Endometrial microvascular endothelial cells (primary cell): ENCODE measurements around the gene ANKRD11. TPM values are rescaled to one million over a fixed set of nuclear protein-coding genes. Genes with fewer than 3 reads are reported as not detected.

ENCODE experiments used
- in situ Hi-C: cut with HindIII; loops from 2 replicates; pipeline ENCODE4 v1.10.0; 2017; ENCODE audit warnings: low sequenced_read_pairs, low pct_unique_long_range_greater_than_20kb; ENCODE audit errors: inconsistent ontology term
- total RNA-seq: library from RNA; depleted of rRNA; stranded (reverse); fragments of >200 nt; gene quantifications from one replicate; pipeline ENCODE4 v1.2.3, GENCODE V29; 2015; ENCODE audit errors: inconsistent ontology term

The ANKRD11 gene
- total RNA-seq, 1 donor from 2014 or later = 72.5 TPM

DNA sequence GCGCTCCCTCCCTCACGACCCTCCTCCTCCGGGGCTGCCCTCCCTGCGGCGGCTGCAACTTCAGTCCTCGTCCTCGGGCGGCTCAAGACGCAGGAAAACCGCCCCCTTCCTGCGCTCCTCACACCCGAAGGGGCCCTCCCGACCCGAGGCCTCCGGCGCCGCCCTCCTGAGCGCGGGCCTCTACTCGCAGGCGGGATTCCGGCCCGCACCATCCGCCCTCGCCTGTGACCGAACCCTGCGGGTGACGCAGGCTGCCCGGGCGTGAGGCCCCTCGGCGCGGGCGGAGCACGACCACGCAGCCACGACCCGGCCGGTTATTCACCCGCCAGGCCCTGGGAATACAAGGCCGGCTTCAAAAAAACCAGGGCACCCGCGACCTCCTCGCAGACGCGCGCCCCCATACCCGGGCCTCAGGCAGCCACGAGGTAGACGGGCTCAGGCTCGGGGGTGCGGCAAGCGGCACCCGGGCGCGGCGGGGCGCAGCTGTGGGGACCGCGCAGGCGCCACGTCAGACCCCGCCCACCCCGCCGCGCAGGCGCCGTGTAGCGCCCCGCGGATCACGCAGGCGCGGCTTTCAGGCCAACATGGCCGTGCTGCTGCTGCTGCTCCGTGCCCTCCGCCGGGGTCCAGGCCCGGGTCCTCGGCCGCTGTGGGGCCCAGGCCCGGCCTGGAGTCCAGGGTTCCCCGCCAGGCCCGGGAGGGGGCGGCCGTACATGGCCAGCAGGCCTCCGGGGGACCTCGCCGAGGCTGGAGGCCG, 17.7 kb upstream of the ANKRD11 start, which contains the start of gene SPG7:
Gene SPG7 (plus strand): TSS at position 570 of the 757 bp plus-strand sequence. CDS start 15 bp downstream, at position 585.
- in situ Hi-C loops = loop anchor here (10.0 kb wide), 1 partner anchor 203 kb away; no protein-coding TSS in a partner anchor

- in situ Hi-C loops = loop anchor here (10.0 kb wide), 1 partner anchor 203 kb away; no protein-coding TSS in a partner anchor
Measured at GRCh38 chr16:89507214-89507833, 17.0 kb upstream of the ANKRD11 start.

DNA sequence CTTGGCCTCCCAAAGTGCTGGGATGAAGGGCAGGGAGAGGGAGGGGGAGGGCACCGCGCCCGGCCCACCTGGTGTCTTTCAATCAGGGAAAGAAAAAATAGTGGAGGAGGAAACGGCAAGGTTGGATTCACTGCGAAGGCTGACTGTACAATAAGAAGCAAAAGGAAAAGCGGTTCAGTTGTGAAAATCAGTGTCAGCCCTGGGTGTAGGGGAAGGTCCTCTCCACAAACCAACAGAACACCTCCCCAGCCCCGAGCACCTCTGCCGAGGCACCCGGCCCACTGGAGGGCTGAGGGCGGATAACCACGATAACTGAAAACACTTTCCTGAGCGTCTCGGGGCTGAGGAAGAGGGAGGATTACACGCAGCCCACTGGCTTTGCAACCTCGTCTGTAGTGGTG, 16.4 kb upstream of the ANKRD11 start:
- in situ Hi-C loops = loop anchor here (10.0 kb wide), 1 partner anchor 202 kb away; no protein-coding TSS in a partner anchor

DNA sequence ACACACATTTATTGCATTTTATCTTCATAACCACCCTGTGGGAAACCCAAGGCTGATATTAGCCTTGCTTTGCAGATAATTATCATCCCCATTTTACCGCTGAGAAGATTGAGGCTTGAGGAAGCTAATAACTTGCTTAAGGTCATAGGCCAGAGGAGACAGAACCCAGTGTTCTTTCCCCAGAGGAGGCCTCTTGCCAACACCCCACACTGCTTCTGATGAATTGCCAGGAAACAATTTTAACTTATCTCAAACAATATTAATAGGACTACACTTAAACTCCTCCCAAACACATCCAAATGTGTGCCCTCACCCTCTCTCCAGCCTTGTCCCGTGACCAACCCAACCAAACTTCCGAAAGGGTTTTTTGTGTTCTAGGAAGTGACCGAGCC, 15.7 kb upstream of the ANKRD11 start:
- in situ Hi-C loops = loop anchor here (10.0 kb wide), 1 partner anchor 201 kb away; no protein-coding TSS in a partner anchor

GRCh38 chr16:89505204-89506112, 15.1 kb upstream of the ANKRD11 start:
- in situ Hi-C loops = loop anchor here (10.0 kb wide), 1 partner anchor 201 kb away; no protein-coding TSS in a partner anchor

DNA sequence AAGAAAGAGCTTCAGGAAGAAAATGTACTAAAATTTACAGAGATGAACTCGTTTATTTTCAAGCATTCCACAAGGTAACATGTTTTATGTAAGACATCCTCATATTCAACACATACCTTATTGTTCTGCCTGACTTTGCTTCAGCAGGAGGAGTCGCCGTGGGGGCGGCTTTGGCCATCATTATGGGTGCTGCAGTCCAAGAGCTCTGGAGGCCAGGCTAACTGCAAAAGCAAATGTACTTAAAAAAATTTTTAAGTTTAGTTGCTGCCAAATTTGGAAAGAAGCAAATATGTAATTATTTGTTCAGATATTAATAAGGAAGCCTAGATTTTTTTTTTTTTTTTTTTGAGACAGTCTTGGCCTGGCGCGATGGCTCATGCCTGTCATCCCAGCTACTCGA, 13.7 kb upstream of the ANKRD11 start:
- in situ Hi-C loops = loop anchor here (10.0 kb wide), 1 partner anchor 199 kb away; no protein-coding TSS in a partner anchor

- in situ Hi-C loops = loop anchor here (10.0 kb wide), 1 partner anchor 197 kb away; no protein-coding TSS in a partner anchor
Measured at GRCh38 chr16:89502081-89502843, 11.9 kb upstream of the ANKRD11 start.

DNA sequence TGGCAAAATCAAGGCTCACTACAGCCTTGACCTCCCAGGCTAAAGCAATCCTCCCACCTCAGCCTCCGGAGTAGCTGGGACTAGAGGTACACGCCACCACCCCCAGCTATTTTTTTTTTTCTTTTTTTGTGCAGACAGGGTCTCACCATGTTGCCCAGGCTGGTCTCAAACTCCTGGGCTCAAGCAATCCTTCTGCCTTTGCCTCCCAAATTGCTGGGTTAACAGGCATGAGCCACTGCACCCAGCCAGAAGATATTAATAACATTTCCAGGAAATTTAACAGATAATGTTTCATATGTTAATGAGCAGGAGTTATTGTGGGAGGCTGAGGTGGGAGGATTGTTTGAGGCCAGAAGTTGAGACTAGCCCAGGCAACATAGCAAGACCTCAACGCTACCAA, 9.4 kb upstream of the ANKRD11 start:
- in situ Hi-C loops = loop anchor here (10.0 kb wide), 1 partner anchor 195 kb away; no protein-coding TSS in a partner anchor

DNA sequence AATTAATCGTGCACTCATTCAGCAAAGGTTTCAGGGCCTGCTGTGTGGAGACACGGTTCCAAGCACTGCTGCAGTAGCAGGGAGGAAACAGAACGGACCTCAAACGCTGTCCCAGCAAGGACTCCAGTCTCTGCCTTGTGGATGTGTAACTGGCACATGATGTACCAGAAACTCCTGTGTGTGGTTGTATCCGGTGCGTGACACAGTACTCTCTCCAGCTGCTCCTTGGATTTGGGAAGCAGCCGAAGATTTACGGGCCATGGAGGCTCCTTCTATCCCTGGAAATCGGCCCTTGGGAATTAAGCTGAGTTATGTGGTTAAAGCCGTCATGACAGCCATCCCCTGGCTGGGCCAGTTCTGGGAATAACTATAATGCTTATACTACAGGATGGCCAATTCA, 8.5 kb upstream of the ANKRD11 start:
- in situ Hi-C loops = no loop called here

DNA sequence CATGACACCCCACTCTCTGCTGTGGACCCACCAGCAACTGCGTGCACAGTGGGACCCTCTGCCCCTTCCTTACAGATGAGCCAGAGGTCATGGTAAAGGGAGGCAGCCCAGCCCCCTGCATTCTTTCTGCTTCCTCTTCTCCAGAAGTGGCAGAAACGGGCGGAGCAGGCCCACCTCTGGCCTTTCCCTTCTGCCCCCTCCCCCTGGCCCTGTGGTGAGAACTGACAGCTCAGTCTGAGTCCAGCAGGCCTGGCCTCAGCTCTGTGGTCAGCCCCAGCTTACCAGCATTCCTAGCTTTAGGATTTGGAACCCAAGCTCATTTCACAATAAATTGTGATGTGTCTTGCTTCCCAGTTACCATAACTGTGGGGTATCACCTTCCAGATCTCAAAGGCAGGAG, 4.8 kb upstream of the ANKRD11 start:
- in situ Hi-C loops = no loop called here

DNA sequence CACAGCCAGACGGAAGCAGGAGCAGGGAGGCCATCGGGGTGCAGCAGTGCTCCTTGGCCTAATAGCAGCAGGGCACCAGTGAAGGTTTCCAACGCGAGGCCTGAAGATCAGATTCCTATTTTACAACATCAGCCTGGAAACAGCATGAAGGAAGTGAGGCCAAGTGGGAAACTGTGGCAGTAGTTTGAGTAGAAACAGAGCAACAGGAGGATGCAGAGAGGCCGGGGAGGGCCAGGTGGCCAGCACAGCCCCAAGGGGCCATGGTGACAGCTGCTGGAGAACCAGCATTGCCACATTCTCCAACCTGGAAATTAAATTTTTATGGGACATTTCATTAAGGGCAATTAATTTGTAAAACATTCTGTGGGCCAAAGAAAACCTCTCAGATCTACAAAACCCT, 3.4 kb upstream of the ANKRD11 start:
- in situ Hi-C loops = no loop called here

DNA sequence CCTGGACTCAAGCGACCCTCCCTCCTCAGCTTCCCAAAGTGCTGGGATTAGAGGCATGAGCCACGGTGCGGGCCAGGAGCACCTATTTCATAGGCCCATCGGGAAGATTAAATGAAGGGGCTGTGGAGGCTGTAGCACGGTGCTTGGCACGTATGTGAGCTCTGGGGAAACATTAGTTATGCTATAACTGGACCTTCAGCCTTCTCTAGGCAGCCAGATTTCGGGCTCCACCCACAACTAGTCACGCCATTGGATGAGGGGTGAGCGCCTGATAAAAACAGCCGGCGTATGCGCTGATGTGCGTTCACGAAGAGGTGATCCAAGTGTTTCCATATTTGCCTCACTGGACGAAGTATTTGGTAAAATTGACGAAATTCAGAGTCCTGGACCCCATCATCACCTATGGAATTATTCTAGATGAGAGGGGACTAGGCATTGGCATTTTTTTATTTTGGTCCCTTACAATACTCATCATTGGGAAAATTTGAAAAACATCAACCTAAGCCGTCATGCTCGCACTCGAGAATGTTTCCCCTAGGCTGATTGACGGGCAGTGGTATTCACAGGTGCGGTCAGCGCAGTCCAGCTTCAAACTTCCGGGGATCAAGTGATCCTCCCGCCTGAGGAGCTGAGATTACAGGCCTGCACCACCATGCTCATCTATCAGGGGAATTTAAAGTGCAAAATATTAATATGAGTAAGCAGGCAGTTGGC, 1.8 kb upstream of the ANKRD11 start:
- in situ Hi-C loops = no loop called here

GRCh38 chr16:89491238-89491869, 993 bp upstream of the ANKRD11 start:
- in situ Hi-C loops = no loop called here

GRCh38 chr16:89489898-89490438, 393 bp downstream of the ANKRD11 start:
- in situ Hi-C loops = no loop called here

GRCh38 chr16:89489040-89489897, 1.1 kb downstream of the ANKRD11 start:
- in situ Hi-C loops = no loop called here

- in situ Hi-C loops = no loop called here
Measured at GRCh38 chr16:89485701-89486246, 4.6 kb downstream of the ANKRD11 start.
